Liver (tissue), 3 donors: Measurements from ENCODE around the gene ATP5F1D.
A peak's percentile ranks its signal among the peaks of the same experiment; 100 is the strongest.

Experiments used
- FOXA1 ChIP-seq: IDR thresholded peaks from 2 replicates; pipeline ENCODE4 v1.6.1; 2016; ENCODE audit warnings: antibody characterized with exemption
- HNF4A ChIP-seq, 2 donors: conservative IDR thresholded peaks; 2 replicates each; pipeline ENCODE4 v1.6.1; 2016; ENCODE audit warnings: antibody characterized with exemption in 2 of 2, mild to moderate bottlenecking in 2 of 2
- JUND ChIP-seq, 2 donors: IDR thresholded peaks; 2 replicates each; pipeline ENCODE4 v1.6.1; 2016; ENCODE audit warnings: antibody characterized with exemption in 2 of 2
- RXRA ChIP-seq, 2 donors: IDR thresholded peaks; 2 replicates each; pipeline ENCODE4 v1.6.1; 2017 to 2018; ENCODE audit warnings: antibody characterized with exemption in 2 of 2, mild to moderate bottlenecking in 1 of 2
- SP1 ChIP-seq: IDR thresholded peaks from 2 replicates; pipeline ENCODE4 v1.6.1; 2018; ENCODE audit warnings: antibody characterized with exemption, mild to moderate bottlenecking
- TAF1 ChIP-seq: conservative IDR thresholded peaks from 2 replicates; pipeline ENCODE4 v1.6.1; 2016; ENCODE audit warnings: antibody characterized with exemption, mild to moderate bottlenecking
- YY1 ChIP-seq: IDR thresholded peaks from 2 replicates; pipeline ENCODE4 v1.6.1; 2016; ENCODE audit warnings: antibody characterized with exemption, mild to moderate bottlenecking
- TF ChIP-seq, protein P1 (sequence below): fragments of 150-350 bp; IDR thresholded peaks from 2 replicates; pipeline ENCODE4 v1.5.1; 2017; ENCODE audit warnings: improper control_type of control experiment, low read depth, low read length; ENCODE audit not compliant: missing input control
- TF ChIP-seq, protein P2 (sequence below): IDR thresholded peaks from 2 replicates; pipeline ENCODE4 v1.6.1; 2016; ENCODE audit warnings: antibody characterized with exemption, mild to moderate bottlenecking
- TF ChIP-seq, protein P3 (sequence below): IDR thresholded peaks from 2 replicates; pipeline ENCODE4 v1.6.1; 2016; ENCODE audit warnings: antibody characterized with exemption
- donor health status: healthy.
- donor health status: healthy.

DNA sequence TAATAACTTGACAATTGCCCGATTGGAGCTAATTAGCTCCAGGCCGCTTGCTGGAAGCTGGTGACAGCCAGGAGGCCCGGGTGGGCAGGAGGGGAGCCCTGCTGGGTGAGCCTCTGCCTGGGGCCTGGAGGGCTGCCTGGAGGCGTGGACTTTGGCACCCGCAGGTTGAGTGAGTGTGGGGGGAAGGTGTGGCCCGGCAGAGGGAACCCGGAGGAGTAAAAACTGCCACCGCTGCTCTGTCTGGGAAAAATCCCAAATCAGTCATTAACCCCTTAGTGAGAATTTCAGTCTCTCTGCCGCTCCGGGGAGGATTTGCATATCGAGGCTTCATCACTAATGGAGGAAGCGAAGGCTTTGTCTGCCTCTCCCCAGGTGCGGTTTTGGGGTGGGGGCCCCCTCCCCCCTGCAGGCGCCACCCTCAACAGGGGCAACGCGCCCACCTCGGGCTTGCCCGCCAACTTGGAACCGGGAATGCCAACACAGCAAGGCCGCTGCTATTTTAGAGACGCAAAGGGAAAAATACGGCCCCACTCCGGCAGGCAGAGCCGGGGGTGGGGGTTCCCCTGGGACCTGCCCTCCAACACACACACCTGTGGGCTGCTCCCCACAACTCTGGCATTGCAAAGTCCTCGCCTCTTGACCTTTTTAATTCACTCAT lies 50.3 kb downstream of the ATP5F1D start:
- TF ChIP-seq, protein P1, sequence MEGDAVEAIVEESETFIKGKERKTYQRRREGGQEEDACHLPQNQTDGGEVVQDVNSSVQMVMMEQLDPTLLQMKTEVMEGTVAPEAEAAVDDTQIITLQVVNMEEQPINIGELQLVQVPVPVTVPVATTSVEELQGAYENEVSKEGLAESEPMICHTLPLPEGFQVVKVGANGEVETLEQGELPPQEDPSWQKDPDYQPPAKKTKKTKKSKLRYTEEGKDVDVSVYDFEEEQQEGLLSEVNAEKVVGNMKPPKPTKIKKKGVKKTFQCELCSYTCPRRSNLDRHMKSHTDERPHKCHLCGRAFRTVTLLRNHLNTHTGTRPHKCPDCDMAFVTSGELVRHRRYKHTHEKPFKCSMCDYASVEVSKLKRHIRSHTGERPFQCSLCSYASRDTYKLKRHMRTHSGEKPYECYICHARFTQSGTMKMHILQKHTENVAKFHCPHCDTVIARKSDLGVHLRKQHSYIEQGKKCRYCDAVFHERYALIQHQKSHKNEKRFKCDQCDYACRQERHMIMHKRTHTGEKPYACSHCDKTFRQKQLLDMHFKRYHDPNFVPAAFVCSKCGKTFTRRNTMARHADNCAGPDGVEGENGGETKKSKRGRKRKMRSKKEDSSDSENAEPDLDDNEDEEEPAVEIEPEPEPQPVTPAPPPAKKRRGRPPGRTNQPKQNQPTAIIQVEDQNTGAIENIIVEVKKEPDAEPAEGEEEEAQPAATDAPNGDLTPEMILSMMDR = no peak
- TF ChIP-seq TAF1 (no peak), RXRA (IDR thresholded peaks at IDR 0.05) (peak; percentile 56 to 64), HNF4A (conservative IDR thresholded peaks at IDR 0.05) (peak; percentile 84 to 86), FOXA1 (no peak), JUND (IDR thresholded peaks at IDR 0.05) (no peak), YY1 (no peak), SP1 (peak; percentile 79)
- TF ChIP-seq, protein P2, sequence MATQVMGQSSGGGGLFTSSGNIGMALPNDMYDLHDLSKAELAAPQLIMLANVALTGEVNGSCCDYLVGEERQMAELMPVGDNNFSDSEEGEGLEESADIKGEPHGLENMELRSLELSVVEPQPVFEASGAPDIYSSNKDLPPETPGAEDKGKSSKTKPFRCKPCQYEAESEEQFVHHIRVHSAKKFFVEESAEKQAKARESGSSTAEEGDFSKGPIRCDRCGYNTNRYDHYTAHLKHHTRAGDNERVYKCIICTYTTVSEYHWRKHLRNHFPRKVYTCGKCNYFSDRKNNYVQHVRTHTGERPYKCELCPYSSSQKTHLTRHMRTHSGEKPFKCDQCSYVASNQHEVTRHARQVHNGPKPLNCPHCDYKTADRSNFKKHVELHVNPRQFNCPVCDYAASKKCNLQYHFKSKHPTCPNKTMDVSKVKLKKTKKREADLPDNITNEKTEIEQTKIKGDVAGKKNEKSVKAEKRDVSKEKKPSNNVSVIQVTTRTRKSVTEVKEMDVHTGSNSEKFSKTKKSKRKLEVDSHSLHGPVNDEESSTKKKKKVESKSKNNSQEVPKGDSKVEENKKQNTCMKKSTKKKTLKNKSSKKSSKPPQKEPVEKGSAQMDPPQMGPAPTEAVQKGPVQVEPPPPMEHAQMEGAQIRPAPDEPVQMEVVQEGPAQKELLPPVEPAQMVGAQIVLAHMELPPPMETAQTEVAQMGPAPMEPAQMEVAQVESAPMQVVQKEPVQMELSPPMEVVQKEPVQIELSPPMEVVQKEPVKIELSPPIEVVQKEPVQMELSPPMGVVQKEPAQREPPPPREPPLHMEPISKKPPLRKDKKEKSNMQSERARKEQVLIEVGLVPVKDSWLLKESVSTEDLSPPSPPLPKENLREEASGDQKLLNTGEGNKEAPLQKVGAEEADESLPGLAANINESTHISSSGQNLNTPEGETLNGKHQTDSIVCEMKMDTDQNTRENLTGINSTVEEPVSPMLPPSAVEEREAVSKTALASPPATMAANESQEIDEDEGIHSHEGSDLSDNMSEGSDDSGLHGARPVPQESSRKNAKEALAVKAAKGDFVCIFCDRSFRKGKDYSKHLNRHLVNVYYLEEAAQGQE = no peak
- TF ChIP-seq, protein P3, sequence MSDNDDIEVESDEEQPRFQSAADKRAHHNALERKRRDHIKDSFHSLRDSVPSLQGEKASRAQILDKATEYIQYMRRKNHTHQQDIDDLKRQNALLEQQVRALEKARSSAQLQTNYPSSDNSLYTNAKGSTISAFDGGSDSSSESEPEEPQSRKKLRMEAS = no peak
